Stimulated activated CD8-positive, alpha-beta memory T cell treated with anti-CD3 and anti-CD28 coated beads, Interleukin-7, amount 100 ng/mL, for 1 hour (primary cell): ENCODE data around the gene VEZT.
"Not testable (repeated sequence)": the region's sequence is repeated elsewhere in the genome, so short reads cannot be mapped to it uniquely, and the experiment has no call there.

Experiments used
- DNase-seq, 2 donors: peaks; one replicate each; pipeline ENCODE4 v3.0.0-alpha.2; 2020; ENCODE audit warnings: low read depth in 2 of 2

VEZT gene

DNA sequence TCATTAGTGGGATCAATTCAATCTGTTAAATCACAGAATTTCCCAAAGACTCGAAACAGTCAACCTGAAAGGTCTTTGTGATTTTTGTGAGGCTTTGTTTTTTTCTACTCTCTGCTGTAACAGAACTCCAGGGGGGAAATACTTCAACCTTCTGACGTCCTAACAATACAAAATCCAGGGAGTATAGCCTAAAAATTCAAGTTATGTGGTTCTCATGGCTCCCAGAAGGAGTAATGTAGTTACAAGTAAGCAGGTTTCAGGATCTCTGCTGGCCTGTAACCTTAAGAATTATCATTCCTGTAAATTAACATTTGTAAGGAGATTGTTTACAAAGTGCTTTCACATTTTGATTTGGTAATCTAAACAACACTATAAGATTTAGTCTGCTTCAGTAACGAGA is 39.9 kb downstream of the VEZT start:
- DNase-seq = no peak

DNA sequence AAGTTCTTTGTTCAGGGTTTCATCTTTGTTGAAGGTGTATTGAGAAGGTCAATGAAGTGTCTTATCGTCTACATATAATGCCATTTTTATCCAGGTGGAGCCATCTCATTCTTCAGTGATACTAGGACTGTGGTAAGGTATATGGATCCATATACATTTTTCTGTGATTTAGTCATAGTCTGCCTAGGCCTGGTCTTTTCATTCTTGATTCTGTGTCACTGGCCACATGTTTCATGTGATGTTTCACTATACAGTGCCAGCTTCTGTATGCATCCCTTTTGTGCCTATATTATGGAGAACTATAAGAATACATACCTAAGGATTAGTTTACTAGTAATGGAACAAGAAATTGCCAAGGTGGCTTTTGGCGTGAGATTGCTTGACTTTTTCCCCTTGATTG is 40.5 kb downstream of the VEZT start:
- DNase-seq = no peak

DNA sequence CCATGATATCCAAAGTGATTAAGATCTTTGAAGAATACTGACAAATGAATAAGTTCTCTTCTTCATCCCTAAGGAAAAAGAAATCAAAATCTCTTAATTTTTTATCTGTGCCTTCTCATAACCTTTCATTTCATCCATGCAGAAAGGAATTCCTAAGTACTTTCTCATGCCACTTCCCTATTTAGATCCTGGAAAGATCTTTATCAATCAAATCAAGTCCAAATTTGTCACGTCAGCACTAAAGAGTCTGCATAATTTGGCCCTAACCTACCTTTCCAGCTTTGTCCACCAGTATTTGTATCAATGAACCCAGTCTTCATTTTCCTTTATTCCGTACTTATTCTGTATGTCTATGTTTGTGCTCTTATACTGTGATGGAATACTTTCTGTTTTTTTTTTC is 41.2 kb downstream of the VEZT start:
- DNase-seq = no peak

DNA sequence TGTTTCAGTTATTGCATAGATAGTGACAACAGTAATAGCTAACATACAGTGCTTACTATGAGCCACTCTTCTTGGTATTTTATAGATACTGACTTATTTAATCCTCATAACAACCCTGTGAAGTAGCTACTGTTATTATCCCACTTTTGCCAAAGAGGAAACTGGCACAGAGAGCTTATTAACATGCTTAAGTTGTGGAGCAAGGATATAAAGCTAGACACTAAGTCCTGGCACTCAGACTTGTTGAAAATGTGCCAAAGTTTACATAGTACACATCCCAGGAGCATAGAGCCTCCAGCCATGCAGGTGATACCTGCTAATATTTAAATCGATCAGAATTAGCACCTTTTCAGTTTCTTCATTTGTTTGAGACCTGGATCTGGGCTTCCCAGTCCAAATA is 41.8 kb downstream of the VEZT start:
- no peak for DNase-seq

DNA sequence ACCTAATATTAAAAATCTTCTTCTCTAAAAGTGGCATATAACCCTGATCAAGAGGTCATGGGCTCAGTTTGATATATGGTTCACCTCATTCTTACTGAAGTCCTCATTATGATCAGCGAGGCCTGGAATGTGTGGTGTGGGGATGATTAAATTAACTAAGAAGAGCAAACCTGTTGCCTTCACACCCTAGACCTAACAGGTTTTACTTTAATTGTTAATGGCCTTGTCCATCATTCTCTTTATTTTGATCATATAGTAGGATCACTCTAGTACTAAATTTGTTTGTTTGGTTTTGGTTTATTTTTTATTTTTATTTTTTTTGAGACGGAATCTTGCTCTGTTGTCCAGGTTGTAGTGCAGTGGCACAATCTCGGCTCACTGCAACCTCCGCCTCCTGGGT is 43.5 kb downstream of the VEZT start:
- DNase-seq = no peak

DNA sequence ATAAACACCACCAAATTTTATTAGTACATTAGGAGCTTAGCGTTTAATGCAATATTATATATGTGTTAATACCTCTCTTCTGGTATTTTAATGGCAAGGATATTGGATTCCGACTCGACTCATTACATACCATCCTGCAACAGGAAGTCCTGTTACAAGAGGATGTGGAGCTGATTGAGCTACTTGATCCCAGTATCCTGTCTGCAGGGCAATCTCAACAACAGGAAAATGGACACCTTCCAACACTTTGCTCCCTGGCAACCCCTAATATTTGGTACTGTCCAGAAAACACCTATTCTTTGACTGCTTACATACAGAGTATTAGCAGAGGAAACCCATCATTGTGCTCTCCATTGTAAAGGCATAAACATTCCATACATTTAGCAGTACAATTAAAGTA is 45.2 kb downstream of the VEZT start:
- no peak for DNase-seq

DNA sequence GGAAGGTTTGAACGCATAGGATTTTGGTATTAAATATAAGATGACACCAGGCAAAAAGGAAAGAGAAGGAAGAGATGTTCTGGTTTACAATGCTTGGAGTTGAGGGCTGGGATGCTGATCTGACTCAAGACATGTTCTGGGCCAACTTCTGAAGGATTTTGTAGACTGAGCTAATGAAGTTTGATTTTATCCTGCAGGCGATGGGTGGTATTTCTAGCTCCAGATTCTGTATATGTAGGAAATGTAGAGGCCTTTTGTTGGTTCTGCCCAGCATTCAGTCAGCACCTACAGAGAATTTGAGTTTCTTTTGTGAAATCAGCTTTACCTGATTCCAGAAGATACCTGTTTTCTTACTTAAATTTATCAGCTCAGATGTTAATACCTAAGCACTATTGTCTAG is 48.2 kb downstream of the VEZT start:
- no peak for DNase-seq

DNA sequence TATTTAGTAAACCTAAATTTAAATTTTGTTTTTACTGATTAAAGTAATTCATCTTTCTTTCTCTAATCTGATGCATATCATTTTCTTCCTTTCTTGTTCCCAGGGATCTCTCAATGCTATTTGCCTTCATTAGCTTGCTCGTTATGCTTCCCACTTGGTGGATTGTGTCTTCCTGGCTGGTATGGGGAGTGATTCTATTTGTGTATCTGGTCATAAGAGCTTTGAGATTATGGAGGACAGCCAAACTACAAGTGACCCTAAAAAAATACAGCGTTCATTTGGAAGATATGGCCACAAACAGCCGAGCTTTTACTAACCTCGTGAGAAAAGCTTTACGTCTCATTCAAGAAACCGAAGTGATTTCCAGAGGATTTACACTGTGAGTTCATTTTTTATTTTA is 48.6 kb downstream of the VEZT start:
- no peak for DNase-seq

DNA sequence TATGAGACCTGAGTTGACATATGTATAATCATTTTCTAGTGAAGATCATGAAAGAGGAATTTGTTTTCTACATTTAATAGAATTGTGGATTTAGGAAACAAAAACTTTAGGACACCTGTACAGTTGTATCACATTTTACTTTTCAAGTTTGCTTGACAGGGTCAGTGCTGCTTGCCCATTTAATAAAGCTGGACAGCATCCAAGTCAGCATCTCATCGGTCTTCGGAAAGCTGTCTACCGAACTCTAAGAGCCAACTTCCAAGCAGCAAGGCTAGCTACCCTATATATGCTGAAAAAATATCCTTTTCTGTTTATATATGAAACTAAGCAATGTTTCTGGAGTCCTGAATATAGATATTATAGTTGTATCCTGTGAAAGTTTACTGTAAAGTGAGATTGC is 52.3 kb downstream of the VEZT start:
- no peak for DNase-seq

DNA sequence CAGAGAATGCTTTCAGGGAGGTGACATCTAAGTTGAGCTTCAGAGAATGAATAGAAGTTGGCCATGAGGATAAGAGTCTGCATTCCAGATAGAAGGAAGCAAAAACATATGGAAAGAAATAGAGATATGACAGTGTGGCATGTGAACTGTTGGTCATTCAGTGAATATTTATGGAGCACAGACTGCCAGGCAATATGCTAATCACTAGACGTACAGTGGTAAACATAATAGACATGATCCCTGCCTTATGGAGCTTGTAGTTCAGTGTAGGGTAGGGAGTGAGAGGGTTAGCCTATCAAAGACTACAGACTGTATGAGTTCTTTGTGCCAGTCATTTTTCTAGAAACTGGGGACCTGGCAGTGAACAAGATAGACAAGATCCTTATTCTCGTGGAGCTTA is 53.9 kb downstream of the VEZT start:
- DNase-seq = no peak

DNA sequence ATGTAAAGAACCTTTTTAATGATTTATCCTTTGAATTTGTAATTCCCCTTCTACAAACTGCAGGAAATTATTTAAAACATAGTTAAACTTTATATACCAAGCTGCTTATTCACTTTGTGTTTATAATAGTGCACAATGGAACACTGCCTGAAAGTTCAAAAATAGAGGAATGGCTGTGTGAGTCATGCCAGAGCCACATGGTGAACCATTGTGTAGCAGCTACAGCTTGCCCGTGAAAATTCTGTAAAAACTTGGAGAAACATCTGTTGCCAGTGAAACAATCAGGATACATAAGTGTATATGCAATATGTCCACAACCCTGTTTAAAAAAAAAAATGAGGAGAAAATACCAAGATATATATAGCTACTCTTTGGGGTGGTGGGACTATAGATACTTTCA is 59.5 kb downstream of the VEZT start:
- DNase-seq = no peak

DNA sequence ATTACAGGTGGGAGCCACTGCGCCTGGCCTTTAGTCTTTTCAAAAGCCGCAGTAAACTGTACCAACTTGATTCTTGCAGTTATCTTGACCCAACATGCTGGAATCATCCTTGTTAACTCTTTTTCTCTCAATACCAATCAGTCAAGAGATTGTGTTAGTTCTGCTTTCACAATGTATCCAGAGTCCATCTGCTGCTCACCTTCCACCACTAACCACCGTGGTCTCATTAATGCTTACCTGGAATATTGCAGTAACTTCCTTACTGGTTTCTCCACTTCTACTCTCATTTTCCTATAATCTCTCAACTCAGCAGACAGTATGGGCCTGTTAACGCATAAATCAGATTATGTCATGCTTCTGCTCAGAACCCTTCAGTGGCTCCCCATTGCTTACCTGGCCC is 62.2 kb downstream of the VEZT start:
- DNase-seq = no peak

DNA sequence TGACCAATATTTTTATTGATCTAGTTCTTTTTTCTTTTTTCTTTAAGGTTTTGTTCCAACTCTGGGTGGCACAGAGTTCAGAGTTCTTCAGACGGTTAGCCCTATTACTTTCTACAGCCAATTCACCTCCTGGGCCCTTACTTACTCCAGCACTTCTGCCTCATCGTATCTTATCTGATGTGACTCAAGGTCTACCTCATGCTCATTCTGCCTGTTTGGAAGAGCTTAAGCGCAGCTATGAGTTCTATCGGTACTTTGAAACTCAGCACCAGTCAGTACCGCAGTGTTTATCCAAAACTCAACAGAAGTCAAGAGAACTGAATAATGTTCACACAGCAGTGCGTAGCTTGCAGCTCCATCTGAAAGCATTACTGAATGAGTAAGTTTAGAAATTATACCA is 64.7 kb downstream of the VEZT start:
- no peak for DNase-seq

DNA sequence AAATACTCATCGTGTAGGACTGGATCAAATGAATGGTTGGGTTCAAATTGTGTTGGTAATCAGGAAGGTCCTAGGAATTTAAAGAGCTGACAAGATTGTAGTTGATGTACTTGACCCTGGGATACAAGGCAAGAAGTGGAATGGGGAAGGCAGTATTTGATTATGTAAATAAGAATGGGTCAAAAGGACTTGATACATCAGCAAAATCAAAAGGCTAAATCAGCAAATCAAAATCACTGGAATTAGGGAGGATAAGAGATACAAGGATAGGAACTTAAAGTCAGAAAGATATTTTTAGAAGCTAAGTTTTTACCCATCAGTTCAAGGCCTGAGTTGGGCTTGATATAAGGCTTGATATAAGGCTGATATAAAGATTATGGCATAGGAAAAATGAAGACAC is 65.8 kb downstream of the VEZT start:
- no peak for DNase-seq

DNA sequence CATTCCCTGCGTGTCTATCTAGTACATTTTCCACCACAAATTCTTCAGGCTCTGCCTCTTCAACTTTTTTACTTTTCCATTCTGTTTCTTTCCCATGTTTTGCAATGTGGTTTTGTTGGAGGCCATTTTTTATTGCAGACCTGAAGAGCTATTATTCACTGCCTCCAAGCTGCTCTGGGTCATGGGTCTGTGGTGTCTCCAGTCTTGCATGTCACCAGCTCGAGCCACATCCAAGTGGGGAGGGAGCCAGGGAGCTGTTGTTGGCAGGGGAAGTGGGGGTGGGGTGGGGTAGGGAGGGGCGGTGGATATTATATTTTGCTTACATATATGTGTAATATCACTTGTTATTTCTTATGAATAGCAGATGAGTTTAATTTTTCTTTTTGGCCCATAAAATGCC is 69.1 kb downstream of the VEZT start:
- no peak for DNase-seq

DNA sequence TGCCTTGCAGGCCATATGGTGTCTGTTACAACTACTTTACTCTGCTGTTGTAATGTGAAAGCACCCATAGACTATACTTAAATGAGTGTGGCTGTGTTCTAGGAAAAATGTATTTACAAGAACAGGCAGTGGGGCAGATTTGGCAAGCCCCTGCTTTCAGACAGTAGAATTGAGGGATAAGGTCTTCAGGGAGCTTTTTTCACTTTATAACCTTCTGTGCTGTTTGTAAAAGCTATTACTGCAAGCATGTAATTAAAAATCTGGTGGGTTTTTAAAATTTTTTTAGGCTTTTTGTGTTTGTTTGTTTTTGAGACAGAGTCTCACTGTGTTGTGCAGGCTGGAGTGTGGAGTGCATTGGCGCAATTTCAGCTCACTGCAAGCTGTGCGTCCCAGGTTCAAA is 73.9 kb downstream of the VEZT start:
- DNase-seq = no peak

DNA sequence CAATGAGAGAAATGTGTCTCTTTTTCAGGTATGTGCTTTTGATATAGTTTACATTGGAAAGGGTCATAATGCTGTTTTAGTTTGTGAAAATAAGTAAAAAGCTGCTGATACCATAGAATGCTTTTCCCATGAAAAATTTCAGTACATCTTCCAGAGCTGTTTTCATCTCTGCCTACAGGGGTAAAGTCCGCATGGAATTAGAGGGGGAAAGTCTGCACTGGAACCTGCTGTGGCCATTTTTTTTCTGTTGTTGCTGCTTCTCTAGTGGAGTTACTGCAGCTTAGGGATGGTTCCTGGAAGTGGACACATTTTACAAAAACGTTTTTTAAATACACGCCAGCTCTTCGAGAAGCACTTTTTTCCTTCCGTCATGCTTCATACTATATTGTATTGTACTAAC is 81.3 kb downstream of the VEZT start:
- no peak for DNase-seq

DNA sequence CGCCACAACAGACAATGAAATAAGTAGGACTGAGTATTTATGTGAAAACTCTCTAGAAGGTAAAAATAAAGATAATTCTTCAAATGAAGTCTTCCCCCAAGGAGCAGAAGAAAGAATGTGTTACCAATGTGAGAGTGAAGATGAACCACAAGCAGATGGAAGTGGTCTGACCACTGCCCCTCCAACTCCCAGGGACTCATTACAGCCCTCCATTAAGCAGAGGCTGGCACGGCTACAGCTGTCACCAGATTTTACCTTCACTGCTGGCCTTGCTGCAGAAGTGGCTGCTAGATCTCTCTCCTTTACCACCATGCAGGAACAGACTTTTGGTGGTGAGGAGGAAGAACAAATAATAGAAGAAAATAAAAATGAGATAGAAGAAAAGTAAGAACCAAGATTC is 82.7 kb downstream of the VEZT start:
- no peak for DNase-seq

DNA sequence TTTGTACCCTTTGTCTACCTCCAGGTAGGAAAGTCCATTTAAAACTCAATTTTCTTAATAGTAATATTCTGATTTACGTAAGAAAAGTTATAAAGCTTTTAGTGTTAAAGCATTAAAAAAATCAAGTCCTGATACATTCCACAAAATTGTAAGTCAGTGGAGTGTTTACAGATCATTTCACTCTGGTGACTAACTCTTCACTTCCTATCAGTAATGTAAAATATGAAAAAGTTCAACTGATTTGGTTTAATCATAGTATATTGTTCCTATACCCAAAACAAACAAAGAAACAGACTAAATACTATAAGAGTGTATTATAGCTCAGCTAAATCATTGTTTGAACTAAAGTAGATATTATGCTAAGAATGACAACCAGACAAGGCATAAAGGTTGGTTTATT is 85.9 kb downstream of the VEZT start:
- DNase-seq = no peak

DNA sequence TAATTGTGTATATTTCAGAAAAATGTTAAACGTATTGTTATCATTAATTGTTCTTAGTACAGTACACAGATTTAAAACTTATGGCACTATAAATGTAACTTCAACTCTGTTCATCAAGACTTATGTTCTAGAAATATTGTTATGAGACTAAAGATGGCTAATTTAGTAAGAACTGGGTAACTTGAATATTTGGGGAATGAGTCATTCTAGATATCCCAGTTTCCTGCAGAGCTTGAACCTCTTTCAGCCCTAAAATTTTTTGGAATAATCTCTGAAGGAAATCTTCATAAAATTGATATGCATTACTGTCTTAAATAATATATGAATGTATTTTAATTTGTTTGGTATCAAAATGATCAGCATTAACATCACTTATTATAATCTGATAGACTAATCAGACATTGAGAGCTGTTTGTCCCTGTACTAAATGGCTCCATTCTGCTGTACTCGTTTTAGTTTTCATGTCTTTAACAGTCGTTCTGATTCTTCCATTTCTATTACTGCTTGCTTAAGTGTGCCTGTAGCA is 87.1 kb downstream of the VEZT start:
- no peak for DNase-seq

DNA sequence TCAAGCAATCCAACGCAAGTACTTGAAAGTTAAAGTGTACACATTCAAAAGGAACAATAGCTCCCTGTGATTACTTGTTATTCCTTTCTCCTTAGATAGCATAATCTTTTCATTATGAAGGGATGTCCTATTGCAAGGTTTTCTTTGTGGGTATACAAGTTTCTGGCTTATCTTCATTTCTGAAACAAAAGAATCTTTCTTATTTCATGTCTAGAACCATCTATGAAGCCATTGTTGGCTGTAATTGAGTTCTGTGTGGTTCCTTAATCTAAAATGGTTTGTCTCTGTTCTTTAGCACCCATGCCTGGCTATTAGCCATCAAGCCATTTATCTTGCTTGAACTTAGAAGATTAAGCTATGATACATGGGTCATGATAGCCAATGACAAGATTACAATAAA is 95.0 kb downstream of the VEZT start:
- no peak for DNase-seq

DNA sequence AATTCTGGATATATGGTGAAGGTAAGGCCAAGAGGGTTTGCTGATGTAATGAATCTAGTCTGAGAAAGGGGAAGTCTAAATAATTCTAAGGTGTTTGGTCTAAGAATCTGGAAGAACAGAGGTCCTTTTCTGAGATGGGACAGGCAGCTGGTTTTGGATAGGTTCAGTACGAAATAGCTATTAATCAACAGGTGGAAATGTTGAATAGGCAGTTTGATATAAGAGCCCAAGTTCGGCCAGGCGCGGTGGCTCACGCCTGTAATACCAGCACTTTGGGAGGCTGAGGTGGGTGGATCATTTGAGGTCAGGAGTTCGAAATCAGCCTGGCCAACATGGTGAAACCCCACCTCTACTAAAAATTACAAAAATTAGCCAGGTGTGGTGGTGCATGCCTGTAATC is 97.1 kb downstream of the VEZT start:
- not testable (repeated sequence) for DNase-seq

DNA sequence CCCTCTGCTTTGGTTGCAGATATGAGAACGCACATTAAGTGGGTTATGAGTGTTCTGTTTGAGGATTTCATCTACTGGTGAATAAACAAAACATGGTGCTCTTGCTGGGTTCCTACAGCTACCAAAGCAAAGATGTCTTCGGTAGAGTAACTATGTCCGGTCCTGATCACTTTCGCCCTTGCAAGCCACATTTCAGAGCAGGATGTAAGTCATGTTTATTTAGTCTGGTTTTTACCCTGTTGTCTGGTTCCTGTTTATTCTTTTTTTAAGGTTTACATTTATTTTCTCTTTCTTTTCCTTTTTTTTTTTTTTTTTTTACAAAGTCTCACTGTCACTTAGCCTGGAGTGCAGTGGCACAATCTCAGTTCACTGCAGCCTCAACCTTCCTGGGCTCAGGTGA is 99.2 kb downstream of the VEZT start:
- no peak for DNase-seq

DNA sequence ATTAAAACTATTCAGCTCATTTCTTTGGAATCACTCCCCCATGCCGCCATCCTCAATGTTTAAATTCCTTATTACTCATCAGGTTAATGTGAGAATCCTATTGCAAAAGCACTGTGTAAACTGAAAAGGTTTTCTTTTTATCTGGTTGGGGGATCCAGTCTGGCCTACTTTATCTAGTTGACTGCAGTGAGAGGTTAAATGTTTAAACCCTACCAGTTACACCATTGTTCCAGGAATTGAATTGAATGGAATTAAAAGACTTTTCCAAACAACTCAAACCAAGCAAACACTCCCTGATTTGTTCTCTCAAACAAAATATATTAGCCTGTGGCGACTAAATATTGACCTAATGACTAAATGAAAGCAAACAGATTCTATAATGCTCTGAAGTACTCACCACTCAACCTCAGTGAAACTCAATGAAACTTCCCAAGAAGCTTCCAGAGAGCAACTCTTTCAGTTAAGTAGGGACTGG is 100.5 kb downstream of the VEZT start:
- no peak for DNase-seq
